ENCODE data around the gene SNUPN. TPM values are rescaled to one million over a fixed set of nuclear protein-coding genes. Genes with fewer than 3 reads are reported as not detected.

Gene SNUPN
- 15.7 and 15.8 TPM in 2 replicates for total RNA-seq

DNA sequence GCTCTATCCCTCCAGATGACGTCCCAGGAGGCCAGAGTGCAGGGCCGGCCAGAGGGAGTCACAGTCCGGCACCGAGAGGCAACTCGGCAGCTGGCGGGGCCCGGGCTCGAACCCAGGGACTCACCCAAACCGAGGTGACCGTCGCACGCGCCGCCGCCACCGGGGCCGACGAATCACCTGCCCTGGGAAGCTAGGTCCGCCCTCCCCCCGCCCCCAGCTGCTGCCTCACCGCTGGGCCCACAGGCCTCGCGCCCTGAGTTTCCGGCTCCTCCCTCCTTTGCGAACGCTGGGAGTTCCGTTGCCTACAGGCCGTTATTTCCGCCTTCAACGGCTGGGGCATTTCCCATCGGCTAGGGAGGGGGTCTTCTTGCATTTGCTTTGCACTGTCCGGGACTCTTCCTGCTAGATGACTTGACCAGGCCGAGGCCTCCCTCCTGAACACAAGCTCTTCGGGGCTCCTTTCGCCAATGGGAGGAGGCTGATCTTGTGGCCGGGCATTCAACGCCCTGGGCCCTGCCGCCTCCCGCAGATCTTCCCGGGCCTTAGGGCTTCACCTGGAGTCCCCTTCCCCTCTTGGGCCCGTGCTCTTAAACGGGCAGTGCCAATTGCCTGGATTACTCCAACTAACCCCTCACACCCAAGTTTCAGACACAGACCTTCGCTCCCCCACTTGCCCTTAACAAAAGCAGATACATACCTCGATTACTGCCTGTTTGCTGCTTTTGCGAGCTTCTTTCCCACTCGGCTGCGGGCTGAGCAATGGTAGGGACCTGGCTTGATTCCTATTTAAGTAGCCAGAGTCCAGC is at the start of gene SNUPN:
Gene SNUPN, minus strand, starts transcription at position 184 of the 806 bp plus-strand sequence. CDS start 4,674 bp downstream, outside the sequence.

DNA sequence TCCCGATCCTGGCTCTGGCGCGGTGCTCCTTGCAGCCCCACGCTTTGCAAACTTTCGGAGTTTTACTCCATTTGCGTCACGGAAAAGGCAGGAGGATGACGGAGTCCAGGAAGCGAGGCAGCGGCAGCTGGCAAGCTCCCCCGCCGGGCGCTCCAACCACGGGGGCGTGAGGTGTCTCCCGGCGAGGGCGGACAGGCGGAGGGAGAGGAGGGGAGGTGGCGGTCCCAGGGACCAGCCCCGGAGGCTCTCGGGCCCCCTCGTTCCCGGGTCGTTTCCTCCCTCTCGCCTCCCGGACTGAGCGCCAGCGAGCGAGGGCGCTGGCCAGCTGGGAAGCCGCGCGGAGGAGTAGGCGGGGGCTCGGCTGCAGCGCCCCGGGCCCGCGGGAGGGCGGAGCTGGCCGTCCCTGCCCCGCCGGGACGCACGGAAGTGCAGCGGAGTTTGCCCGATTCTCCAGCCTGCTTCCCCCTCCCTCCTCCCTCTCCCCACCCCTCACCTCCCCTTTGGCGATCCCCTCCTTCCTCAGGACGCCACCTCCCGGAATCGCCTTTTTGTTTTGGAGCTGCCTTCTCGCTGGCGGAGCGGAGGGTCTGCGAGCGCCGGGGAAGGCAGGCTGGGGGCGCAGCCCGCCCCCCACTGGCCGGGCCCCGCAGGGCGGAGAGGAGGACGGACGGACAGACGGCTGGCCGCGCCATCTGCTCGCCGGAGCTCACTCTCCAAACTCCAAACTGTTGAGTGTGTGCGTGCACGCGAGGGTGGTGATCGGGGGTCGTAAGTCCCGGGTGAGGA is 22.0 kb upstream of the SNUPN start, which contains the start of gene SNX33:
Gene SNX33, plus strand, starts transcription at position 543 of the 786 bp plus-strand sequence. CDS start 1,191 bp downstream, outside the sequence.

DNA sequence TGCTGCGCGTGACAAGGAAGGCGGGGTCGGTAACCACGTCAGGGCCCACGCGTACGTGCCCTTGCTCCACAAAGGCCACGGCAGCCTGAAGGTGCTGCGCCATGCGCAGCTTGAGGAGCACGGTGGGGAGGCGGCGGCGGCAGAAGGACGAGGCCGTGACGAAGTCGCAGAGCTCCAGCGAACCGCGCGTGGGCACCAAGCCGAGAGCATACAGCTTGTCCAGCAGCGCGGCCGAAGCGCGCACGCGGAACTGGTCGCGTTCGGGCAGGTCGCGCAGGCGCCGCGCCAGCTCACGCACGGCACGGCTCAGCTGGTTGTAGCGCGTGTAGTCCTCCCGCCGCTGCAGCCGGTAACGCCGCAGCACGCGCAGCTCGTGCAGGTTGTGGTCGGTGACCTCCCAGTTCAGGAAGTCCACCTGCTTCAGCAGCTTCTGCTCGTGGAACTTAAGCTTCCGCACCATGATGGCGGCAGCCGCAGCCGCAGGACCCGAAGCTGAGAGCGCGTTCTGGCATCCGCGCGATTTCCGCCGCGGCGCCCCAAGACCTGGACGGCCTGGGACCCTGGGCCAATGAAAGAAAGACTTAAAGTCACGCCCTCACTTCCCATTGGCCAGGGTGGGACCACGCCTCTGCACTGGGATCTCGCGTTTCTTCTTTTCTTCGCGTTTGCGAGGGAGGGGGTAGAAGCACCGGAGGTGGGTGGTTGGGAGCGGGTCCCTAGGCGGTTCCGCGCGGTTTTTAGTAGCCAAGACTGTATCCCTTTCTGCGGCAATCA is 14.4 kb upstream of the SNUPN start, which contains the start of gene IMP3:
Gene IMP3, minus strand, starts transcription at position 516 of the 774 bp plus-strand sequence. Its CDS starts 56 bp downstream, at position 460.

DNA sequence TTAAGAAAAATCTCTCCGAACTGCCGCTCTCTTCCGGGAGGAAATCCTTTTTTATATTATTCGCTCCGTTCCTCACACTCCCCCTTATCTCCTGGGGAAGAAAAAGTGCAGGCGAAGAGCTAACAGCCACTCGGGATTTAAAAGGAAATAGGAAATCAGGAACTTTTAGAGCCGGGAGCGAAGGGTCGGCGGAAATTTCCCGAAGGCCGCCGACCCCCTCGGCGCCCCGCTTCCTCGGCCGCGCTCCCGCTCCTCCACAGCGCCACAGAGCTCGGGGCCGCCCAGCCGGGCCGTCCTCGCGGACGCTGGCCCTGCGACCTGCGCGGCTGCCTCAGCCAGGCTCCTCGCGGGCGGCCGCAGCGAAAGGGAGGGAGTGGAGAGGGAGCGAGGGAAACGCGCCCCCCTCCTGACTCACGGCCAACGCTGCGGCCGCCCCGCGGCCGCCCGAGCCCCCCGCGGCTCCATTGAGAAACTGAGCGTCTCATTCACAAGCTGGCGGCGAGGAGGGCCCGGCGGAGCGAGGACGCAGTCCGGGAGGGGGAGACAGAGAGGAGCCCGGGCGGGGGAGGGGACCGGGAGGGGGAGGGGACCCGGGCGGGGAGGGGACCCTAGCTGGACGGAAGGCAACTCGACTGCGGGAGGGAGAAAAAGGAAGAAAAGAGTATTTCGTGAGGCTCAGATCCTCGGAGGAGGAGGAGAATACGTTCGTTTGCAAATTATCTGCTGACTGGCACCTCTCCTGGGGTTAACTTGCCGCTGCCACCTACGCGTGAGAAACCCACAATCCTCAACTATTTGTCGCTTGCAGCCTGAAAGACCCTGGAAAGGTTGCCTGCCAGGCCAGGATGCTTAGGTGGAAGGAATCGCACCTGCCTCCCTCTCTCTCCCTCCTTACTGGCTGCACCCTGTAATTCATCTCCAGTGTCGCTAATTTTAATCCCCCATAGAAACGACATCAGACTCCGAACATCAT is 46.3 kb downstream of the SNUPN start, which contains the start of gene PTPN9:
Gene PTPN9, minus strand, starts transcription at position 368 of the 973 bp plus-strand sequence. CDS start 539 bp downstream, outside the sequence.

Other genes starting within 250 kb of the SNUPN start
- 35.3 and 43.7 TPM in 2 replicates for gene SIN3A, start 174.0 kb downstream of the SNUPN start, total RNA-seq
- gene PTPN9, start 46.4 kb downstream of the SNUPN start, total RNA-seq, result 18.4 and 20.8 TPM in 2 replicates
- 46.3 and 93.2 TPM in 2 replicates for gene IMP3, start 14.5 kb upstream of the SNUPN start, total RNA-seq
- 25.5 and 40.4 TPM in 2 replicates for gene SNX33, start 22.2 kb upstream of the SNUPN start, total RNA-seq
- gene CSPG4, start 87.1 kb upstream of the SNUPN start, total RNA-seq, result 3.9 and 7.5 TPM in 2 replicates
- 57.2 and 60.5 TPM in 2 replicates for gene UBE2Q2, start 217.7 kb upstream of the SNUPN start, total RNA-seq